HFFc6 (cell line): ENCODE data around the gene PALLD. TPM values are rescaled to one million over a fixed set of nuclear protein-coding genes. Genes with fewer than 3 reads are reported as not detected.

Experiments used
- DNase-seq: peaks from one replicate; pipeline ENCODE4 v3.0.0-alpha.2; 2018
- H3K27ac Mint-ChIP-seq: 2 replicates; pipeline ENCODE4 v1.8.0; 2020; ENCODE audit warnings: mild to moderate bottlenecking, mixed read lengths
- H3K27me3 Mint-ChIP-seq: 2 replicates; pipeline ENCODE4 v1.8.0; 2021; ENCODE audit warnings: mild to moderate bottlenecking, moderate library complexity, mixed read lengths; ENCODE audit not compliant: insufficient read depth
- H3K36me3 Mint-ChIP-seq: 2 replicates; pipeline ENCODE4 v1.8.0; 2021; ENCODE audit warnings: low read depth, mixed read lengths
- H3K4me1 Mint-ChIP-seq: 2 replicates; pipeline ENCODE4 v1.8.0; 2020; ENCODE audit warnings: low read depth, mixed read lengths
- H3K4me3 Mint-ChIP-seq: 2 replicates; pipeline ENCODE4 v1.8.0; 2020; ENCODE audit warnings: mild to moderate bottlenecking, moderate library complexity, mixed read lengths
- H3K9me3 Mint-ChIP-seq: 2 replicates; pipeline ENCODE4 v1.8.0; 2020; ENCODE audit warnings: mild to moderate bottlenecking, mixed read lengths
- CTCF ChIP-seq: fragments of 200-600 bp; sonication (generic); IDR thresholded peaks from 2 replicates; pipeline ENCODE4 v1.5.0; 2021; ENCODE audit warnings: antibody characterized with exemption, mild to moderate bottlenecking
- total RNA-seq, 6 experiments: library from RNA; stranded (reverse); fragmentation: NEBNext Ultra II Directional; extraction: Animal tissue kit (Norgen Biotek cat#: 25700); gene quantifications; 2 replicates in 1 of 6; 3 replicates in 5 of 6; pipeline ENCODE4 v1.2.3, GENCODE V29; 2021

Gene PALLD
- total RNA-seq, 6 experiments from 2014 or later, result 72.6 to 163 (median 149) TPM

- no peaks in the 10 kb centered on the region for H3K36me3 Mint-ChIP-seq
- TF ChIP-seq CTCF, result no peak
- H3K4me3 Mint-ChIP-seq, result no peak overlapping the region
- H3K4me1 Mint-ChIP-seq, result peaks cover 19% of the 10 kb centered on the region
- DNase-seq, result no peak
- no peaks in the 10 kb centered on the region for H3K9me3 Mint-ChIP-seq
- H3K27me3 Mint-ChIP-seq, result no peaks in the 10 kb centered on the region; the same call in 1 of the 2 replicates
- no peak overlapping the region for H3K27ac Mint-ChIP-seq
Measured at GRCh38 chr4:168784786-168785461, 288.1 kb downstream of the PALLD start.

GRCh38 chr4:168787334-168787733 is 290.5 kb downstream of the PALLD start:
- Mint-ChIP-seq H3K27ac (no peak overlapping the region), H3K4me1 (peaks cover 31% of the 10 kb centered on the region), H3K4me3 (no peak overlapping the region), H3K36me3 (no peaks in the 10 kb centered on the region), H3K27me3 (no peaks in the 10 kb centered on the region; the same call in 1 of the 2 replicates), H3K9me3 (no peaks in the 10 kb centered on the region)
- no peak for DNase-seq
- no peak for TF ChIP-seq CTCF

GRCh38 chr4:168787801-168788595 is 291.1 kb downstream of the PALLD start:
- no peak overlapping the region for H3K27ac Mint-ChIP-seq

GRCh38 chr4:168790898-168791297 is 294.0 kb downstream of the PALLD start:
- H3K9me3 Mint-ChIP-seq, result no peaks in the 10 kb centered on the region
- H3K4me1 Mint-ChIP-seq, result peaks cover 42% of the 10 kb centered on the region
- no peak overlapping the region for H3K27ac Mint-ChIP-seq
- H3K27me3 Mint-ChIP-seq, result no peaks in the 10 kb centered on the region
- no peak for TF ChIP-seq CTCF
- no peak for DNase-seq
- H3K4me3 Mint-ChIP-seq, result no peak overlapping the region
- H3K36me3 Mint-ChIP-seq, result no peaks in the 10 kb centered on the region

More at GRCh38 chr4:168787801-168788595, 291.1 kb downstream of the PALLD start:
- DNase-seq, result peak; percentile 17
- peaks cover 31% of the 10 kb centered on the region for H3K4me1 Mint-ChIP-seq
- H3K4me3 Mint-ChIP-seq, result no peak overlapping the region
- no peaks in the 10 kb centered on the region for H3K9me3 Mint-ChIP-seq
- no peaks in the 10 kb centered on the region; the same call in 1 of the 2 replicates for H3K27me3 Mint-ChIP-seq
- TF ChIP-seq CTCF, result no peak
- no peaks in the 10 kb centered on the region for H3K36me3 Mint-ChIP-seq

- no peak overlapping the region for H3K4me3 Mint-ChIP-seq
- no peaks in the 10 kb centered on the region for H3K9me3 Mint-ChIP-seq
Measured at GRCh38 chr4:168791376-168791775, 294.5 kb downstream of the PALLD start.

More at GRCh38 chr4:168791376-168791775, 294.5 kb downstream of the PALLD start:
- no peak for DNase-seq
- H3K4me1 Mint-ChIP-seq, result peaks cover 46% of the 10 kb centered on the region
- no peaks in the 10 kb centered on the region for H3K27me3 Mint-ChIP-seq
- no peak for TF ChIP-seq CTCF
- no peaks in the 10 kb centered on the region for H3K36me3 Mint-ChIP-seq
- no peak overlapping the region for H3K27ac Mint-ChIP-seq
